ENCODE data around the gene GPRIN1.

- TF ChIP-seq CTCF (conservative IDR thresholded peaks at IDR 0.05; ENCODE audit: low read depth, low read length), result no peak
- TF ChIP-seq EZH2 (IDR thresholded peaks at IDR 0.05; ENCODE audit: borderline replicate concordance, low read depth, low read length, poor library complexity, severe bottlenecking), result no peak
Observed at GRCh38 chr5:176647843-176648473, 38.0 kb upstream of the GPRIN1 start.

Data from A673 (cell line).